GM18502 (cell line): ENCODE measurements around the gene VPS13D.
"Not testable (repeated sequence)": the region's sequence is repeated elsewhere in the genome, so short reads cannot be mapped to it uniquely, and the experiment has no call there.

Source experiments
- ATAC-seq: cut with Tn5 transposase; IDR thresholded peaks from one replicate; pipeline ENCODE4 v1.9.1; 2021; ENCODE audit warnings: mild to moderate bottlenecking; ENCODE audit not compliant: unreplicated experiment, poor library complexity

Gene VPS13D

DNA sequence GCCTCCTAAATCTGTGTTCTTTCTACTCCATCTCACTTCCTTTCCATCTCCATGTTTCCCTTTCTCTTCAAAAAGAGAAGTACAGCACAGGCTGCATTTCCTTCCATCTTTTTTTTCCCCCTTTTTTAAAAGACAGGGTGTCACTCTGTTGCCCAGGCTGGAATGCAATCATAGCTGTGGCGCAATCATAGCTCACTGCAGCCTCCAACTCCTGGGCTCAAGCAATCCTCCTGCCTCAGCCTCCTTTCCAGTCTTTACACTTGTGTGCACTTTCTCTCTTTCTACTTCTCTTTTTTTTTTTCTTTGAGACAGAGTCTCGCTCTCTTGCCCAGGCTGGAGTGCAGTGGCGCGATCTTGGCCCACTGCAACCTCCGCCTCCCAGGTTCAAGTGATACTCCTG lies 95.1 kb downstream of the VPS13D start:
- ATAC-seq: not testable (repeated sequence)

- ATAC-seq: no peak
These were observed 97.2 kb downstream of the VPS13D start for GRCh38 chr1:12326986-12327385.

DNA sequence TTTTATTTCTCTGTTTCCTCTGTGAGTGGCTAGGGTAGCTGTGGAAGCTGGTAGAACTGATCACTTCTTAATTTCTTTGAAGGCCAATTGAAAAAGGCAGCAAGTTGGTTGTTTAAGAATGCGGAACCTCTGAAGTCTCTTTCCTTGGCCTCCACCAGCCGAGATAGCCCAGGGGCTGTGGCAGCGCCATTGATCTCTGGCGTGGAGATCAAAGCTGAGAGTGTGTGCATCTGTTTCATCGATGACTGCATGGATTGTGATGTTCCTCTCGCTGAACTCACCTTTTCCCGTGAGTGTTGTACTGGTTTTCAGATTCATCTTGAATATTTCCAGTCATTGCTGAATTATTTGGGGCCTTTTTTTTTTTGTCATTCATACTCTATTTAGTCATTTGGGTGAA lies 97.7 kb downstream of the VPS13D start:
- ATAC-seq: no peak

DNA sequence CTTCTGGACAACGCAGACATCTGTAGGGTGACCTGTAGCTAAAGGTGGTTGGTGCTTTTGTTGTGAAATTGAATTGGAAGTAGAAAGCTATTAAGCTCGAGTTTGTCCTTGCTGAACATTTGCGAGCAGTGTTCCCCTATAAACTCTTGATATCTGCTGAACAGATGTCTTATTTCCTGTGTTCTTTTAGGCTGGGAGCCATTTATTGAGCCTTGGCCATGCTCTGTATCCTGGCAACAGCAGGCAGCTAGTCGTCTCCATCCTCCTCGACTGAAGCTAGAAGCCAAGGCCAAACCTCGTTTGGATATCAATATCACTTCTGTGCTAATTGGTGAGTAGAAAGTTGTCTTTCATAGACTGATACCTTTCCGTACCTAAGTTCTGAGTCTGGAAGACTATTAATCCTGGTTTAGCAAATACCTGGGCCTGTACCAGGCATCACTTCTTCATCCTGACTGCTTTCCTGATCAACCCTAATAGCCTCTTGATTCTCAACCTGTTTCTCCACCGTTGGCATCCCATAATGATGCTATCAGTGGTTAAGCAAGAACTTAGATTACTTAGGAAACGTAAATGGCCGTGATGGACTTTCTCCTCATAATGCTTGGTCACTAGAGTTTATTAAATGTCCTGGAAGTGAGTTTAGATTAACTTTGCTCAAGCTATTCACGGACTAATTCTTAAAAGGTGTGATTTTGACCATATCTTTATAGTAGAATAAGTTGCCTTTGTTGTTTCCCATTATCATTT lies 103.4 kb downstream of the VPS13D start:
- no peak for ATAC-seq

GRCh38 chr1:12335815-12336214 lies 106.0 kb downstream of the VPS13D start:
- ATAC-seq: no peak

GRCh38 chr1:12336413-12336812 lies 106.6 kb downstream of the VPS13D start:
- no peak for ATAC-seq

GRCh38 chr1:12338017-12338416 lies 108.2 kb downstream of the VPS13D start:
- no peak for ATAC-seq

DNA sequence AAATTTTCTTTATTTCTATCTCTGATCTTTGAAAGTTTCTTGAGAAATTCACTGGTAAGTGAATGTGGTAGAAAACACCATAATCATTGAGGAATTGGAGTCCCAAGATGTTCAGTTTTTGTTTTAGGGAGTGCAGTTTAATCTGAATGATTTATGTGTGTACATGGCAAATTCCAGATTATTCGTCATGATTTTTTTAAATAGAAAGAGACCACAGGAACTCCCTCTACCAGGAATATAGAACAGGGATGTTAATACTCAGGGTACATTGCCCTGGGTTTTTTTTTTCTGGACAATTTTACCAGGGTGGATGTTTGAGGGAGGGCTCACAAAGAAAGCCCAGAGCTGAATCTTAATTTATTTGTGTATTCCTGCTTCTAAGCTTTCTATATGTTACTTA lies 109.0 kb downstream of the VPS13D start:
- ATAC-seq: no peak

- ATAC-seq: no peak
These were observed 109.6 kb downstream of the VPS13D start for GRCh38 chr1:12339396-12339795.

DNA sequence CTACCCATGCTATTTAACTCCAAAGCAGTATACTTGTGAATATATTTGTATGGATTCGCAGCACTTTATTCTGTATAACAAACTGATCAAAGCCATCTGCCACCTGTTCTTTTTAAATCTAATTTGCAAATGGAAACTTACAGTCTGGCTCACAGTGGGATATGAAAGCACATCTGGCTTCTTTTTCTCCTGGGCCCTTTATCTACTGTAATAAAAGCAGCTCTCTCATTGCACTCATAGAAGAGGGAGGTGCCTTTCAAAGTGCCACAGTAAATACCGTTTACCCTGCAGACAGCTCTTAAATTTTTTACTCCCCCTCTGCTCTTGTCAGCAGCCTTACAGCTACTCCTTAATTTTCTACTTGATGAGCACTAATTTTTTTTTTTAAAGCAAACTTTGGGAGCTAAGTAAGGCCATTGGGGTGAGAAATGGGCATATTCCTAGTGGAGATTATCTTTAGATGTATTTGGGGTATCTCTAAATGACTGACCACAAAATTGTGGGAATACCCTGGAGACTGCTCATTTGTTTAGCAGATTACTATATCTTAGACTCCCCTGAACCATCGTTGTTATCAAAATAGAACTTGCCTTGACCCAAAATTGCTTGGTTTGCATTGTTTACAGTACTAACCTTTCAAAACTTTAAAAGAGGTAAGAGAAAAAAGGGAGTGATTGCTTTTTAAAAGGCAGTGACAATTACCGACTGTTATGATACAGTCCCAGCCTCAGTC lies 110.1 kb downstream of the VPS13D start:
- ATAC-seq: no peak

GRCh38 chr1:12340544-12340930 lies 110.7 kb downstream of the VPS13D start:
- ATAC-seq: no peak

- no peak for ATAC-seq
These were observed 111.8 kb downstream of the VPS13D start for GRCh38 chr1:12341667-12342066.

GRCh38 chr1:12342401-12343003 lies 112.7 kb downstream of the VPS13D start:
- ATAC-seq: no peak

- no peak for ATAC-seq
These were observed 114.1 kb downstream of the VPS13D start for GRCh38 chr1:12343823-12344487.

GRCh38 chr1:12344596-12345349 lies 114.9 kb downstream of the VPS13D start:
- ATAC-seq: no peak

- no peak for ATAC-seq
These were observed 115.8 kb downstream of the VPS13D start for GRCh38 chr1:12345350-12346217.

DNA sequence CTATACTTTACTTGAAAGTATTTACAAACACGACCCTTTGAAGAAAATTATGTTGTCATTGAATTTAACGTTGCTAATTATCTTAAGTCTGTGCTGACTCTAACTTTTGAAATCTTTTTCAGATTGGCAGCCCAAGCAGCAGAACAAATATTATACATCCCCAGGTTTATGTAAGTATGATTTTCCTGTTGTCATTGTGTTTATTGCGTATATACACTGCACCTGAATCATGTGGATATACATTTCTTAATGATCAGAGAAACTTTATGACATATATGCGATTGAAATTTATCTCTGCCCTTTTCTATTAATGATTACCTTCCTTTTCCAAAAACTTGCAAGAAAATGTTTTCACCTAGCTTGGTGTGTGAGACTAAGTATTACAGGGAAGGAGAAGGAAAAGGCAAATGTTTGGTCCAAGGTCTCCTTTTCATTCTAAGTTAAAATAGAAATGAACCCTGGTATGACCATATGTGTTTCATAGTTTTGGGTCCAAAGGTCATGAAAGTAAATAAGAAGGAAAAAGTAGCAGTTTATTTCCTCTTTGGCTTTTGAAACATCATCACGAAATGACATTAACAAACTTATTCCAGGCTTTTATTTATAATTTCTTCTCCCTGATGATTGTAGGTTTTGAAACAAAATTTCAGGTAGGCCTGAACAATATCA lies 116.8 kb downstream of the VPS13D start:
- ATAC-seq: no peak

DNA sequence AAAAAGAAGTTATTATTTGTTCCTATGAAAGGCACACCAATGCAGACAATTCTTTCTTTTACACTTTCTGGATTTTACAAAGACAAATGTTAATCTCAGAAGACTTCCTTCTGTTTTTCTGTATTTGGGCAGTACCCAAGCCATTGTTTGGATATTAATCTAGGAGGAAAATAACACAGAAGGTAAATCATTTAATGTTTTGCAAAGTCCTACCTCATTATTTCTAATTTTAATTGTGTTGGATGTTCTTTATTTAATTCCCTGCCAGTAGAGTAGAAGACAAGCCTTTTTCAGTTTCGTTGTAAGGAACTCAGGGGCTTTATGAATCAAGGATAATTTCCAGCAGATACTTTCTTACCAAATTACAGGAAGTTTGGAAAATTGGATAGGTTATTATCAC lies 118.3 kb downstream of the VPS13D start:
- ATAC-seq: no peak

DNA sequence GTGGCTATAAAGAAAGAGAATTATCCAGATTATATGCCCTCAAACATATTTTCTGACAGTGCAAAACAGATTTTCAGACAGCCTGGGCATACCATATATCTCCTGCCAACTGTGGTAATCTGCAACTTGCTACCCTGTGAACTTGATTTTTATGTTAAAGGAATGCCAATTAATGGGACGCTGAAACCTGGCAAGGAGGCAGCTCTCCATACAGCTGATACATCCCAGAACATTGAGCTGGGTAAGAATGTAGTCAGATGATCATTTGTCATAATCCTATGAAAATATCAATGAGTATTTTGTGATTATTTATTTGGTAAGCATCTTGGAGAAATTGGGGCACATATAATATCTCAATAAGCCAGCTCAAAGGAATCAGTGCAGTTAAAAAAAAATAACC lies 124.2 kb downstream of the VPS13D start:
- ATAC-seq: no peak
